ENCODE results near the gene PNMT. TPM values are rescaled to one million over a fixed set of nuclear protein-coding genes. Genes with fewer than 3 reads are reported as not detected.
A peak's percentile ranks its signal among the peaks of the same experiment; 100 is the strongest.

Gene PNMT
- polyA plus RNA-seq, 2 donors: 1.8 to 2.2 TPM

GRCh38 chr17:39633570-39634183 is 34.6 kb upstream of the PNMT start:
- WGBS, 2 donors: 70 to 73% methylated on average over 8 of the region's 8 CpGs
- peaks cover 0 to 4% of the 10 kb centered on the region in 2 donors for H3K4me1 ChIP-seq (ENCODE audit: control insufficient read depth in 2 of 2, insufficient read depth in 2 of 2, low read length in 1 of 2)
- H3K27ac ChIP-seq (ENCODE audit: low read depth in 2 of 2, low read length in 1 of 2): no peak overlapping the region

GRCh38 chr17:39634384-39634871 is 33.8 kb upstream of the PNMT start:
- 45 to 52% methylated on average over 2 of the region's 2 CpGs for WGBS, 2 donors
- H3K4me3 ChIP-seq (ENCODE audit: low read depth in 1 of 2, low read length in 2 of 2): no peak overlapping the region
- no peaks in the 10 kb centered on the region for H3K27me3 ChIP-seq (ENCODE audit: control insufficient read depth in 1 of 2, insufficient read depth in 2 of 2, low read length in 2 of 2)
- H3K36me3 ChIP-seq (ENCODE audit: control insufficient read depth in 2 of 2, insufficient read depth in 2 of 2, low read length in 1 of 2): no peaks in the 10 kb centered on the region
- no peaks in the 10 kb centered on the region for H3K9me3 ChIP-seq (ENCODE audit: control insufficient read depth in 2 of 2, insufficient read depth in 1 of 2, low read depth in 1 of 2, low read length in 1 of 2)
- H3K4me1 ChIP-seq (ENCODE audit: control insufficient read depth in 2 of 2, insufficient read depth in 2 of 2, low read length in 1 of 2): peaks cover 0 to 4% of the 10 kb centered on the region in 2 donors
- no peak overlapping the region for H3K27ac ChIP-seq (ENCODE audit: low read depth in 2 of 2, low read length in 1 of 2)

More at GRCh38 chr17:39633570-39634183, 34.6 kb upstream of the PNMT start:
- no peaks in the 10 kb centered on the region for H3K36me3 ChIP-seq (ENCODE audit: control insufficient read depth in 2 of 2, insufficient read depth in 2 of 2, low read length in 1 of 2)
- no peaks in the 10 kb centered on the region for H3K27me3 ChIP-seq (ENCODE audit: control insufficient read depth in 1 of 2, insufficient read depth in 2 of 2, low read length in 2 of 2)
- H3K4me3 ChIP-seq (ENCODE audit: low read depth in 1 of 2, low read length in 2 of 2): no peak overlapping the region
- no peaks in the 10 kb centered on the region for H3K9me3 ChIP-seq (ENCODE audit: control insufficient read depth in 2 of 2, insufficient read depth in 1 of 2, low read depth in 1 of 2, low read length in 1 of 2)

GRCh38 chr17:39635614-39636176 is 32.6 kb upstream of the PNMT start:
- H3K27me3 ChIP-seq (ENCODE audit: control insufficient read depth in 1 of 2, insufficient read depth in 2 of 2, low read length in 2 of 2): no peaks in the 10 kb centered on the region
- H3K4me3 ChIP-seq (ENCODE audit: low read depth in 1 of 2, low read length in 2 of 2): no peak overlapping the region
- H3K36me3 ChIP-seq (ENCODE audit: control insufficient read depth in 2 of 2, insufficient read depth in 2 of 2, low read length in 1 of 2): no peaks in the 10 kb centered on the region
- H3K27ac ChIP-seq (ENCODE audit: low read depth in 2 of 2, low read length in 1 of 2): no peak overlapping the region
- no peaks in the 10 kb centered on the region for H3K9me3 ChIP-seq (ENCODE audit: control insufficient read depth in 2 of 2, insufficient read depth in 1 of 2, low read depth in 1 of 2, low read length in 1 of 2)
- H3K4me1 ChIP-seq (ENCODE audit: control insufficient read depth in 2 of 2, insufficient read depth in 2 of 2, low read length in 1 of 2): peaks cover 0 to 4% of the 10 kb centered on the region in 2 donors
- WGBS, 2 donors: 87 to 90% methylated on average over 7 to 8 of the region's 8 CpGs

GRCh38 chr17:39636587-39636926 is 31.7 kb upstream of the PNMT start:
- whole genome bisulfite sequencing, 2 donors: 19 to 26% methylated on average over 6 of the region's 6 CpGs
- Histone ChIP-seq H3K27ac (ENCODE audit: low read depth in 2 of 2, low read length in 1 of 2) (peak overlapping the region; percentile 78 to 93), H3K4me3 (ENCODE audit: low read depth in 1 of 2, low read length in 2 of 2) (peak overlapping the region; percentile 91 to 93), H3K36me3 (ENCODE audit: control insufficient read depth in 2 of 2, insufficient read depth in 2 of 2, low read length in 1 of 2) (no peaks in the 10 kb centered on the region), H3K27me3 (ENCODE audit: control insufficient read depth in 1 of 2, insufficient read depth in 2 of 2, low read length in 2 of 2) (no peaks in the 10 kb centered on the region), H3K9me3 (ENCODE audit: control insufficient read depth in 2 of 2, insufficient read depth in 1 of 2, low read depth in 1 of 2, low read length in 1 of 2) (no peaks in the 10 kb centered on the region), H3K4me1 (ENCODE audit: control insufficient read depth in 2 of 2, insufficient read depth in 2 of 2, low read length in 1 of 2) (peaks cover 0 to 7% of the 10 kb centered on the region in 2 donors)

- 0 to 1% methylated on average over 52 to 69 of the region's 69 CpGs for WGBS, 2 donors
- peaks cover 0 to 7% of the 10 kb centered on the region in 2 donors for H3K4me1 ChIP-seq (ENCODE audit: control insufficient read depth in 2 of 2, insufficient read depth in 2 of 2, low read length in 1 of 2)
- H3K9me3 ChIP-seq (ENCODE audit: control insufficient read depth in 2 of 2, insufficient read depth in 1 of 2, low read depth in 1 of 2, low read length in 1 of 2): no peaks in the 10 kb centered on the region
- no peaks in the 10 kb centered on the region for H3K36me3 ChIP-seq (ENCODE audit: control insufficient read depth in 2 of 2, insufficient read depth in 2 of 2, low read length in 1 of 2)
- peak within 1 kb of the TSS; percentile 91 to 93 for H3K4me3 ChIP-seq (ENCODE audit: low read depth in 1 of 2, low read length in 2 of 2)
- no peaks in the 10 kb centered on the region for H3K27me3 ChIP-seq (ENCODE audit: control insufficient read depth in 1 of 2, insufficient read depth in 2 of 2, low read length in 2 of 2)
- peak within 1 kb of the TSS; percentile 78 to 93 for H3K27ac ChIP-seq (ENCODE audit: low read depth in 2 of 2, low read length in 1 of 2)
Observed at GRCh38 chr17:39636927-39637736, 31.1 kb upstream of the PNMT start, which contains the start of gene STARD3. TSS of gene STARD3 (plus strand) at chr17:39637144. CDS start at chr17:39653532, 16,388 bp downstream.

GRCh38 chr17:39638317-39638716 is 29.9 kb upstream of the PNMT start:
- no peaks in the 10 kb centered on the region for H3K36me3 ChIP-seq (ENCODE audit: control insufficient read depth in 2 of 2, insufficient read depth in 2 of 2, low read length in 1 of 2)
- H3K4me3 ChIP-seq (ENCODE audit: low read depth in 1 of 2, low read length in 2 of 2): no peak overlapping the region
- WGBS, 2 donors: 90 to 91% methylated on average over 7 of the region's 7 CpGs
- peaks cover 3 to 14% of the 10 kb centered on the region in 2 donors for H3K4me1 ChIP-seq (ENCODE audit: control insufficient read depth in 2 of 2, insufficient read depth in 2 of 2, low read length in 1 of 2)
- no peaks in the 10 kb centered on the region for H3K9me3 ChIP-seq (ENCODE audit: control insufficient read depth in 2 of 2, insufficient read depth in 1 of 2, low read depth in 1 of 2, low read length in 1 of 2)
- no peaks in the 10 kb centered on the region for H3K27me3 ChIP-seq (ENCODE audit: control insufficient read depth in 1 of 2, insufficient read depth in 2 of 2, low read length in 2 of 2)
- no peak overlapping the region for H3K27ac ChIP-seq (ENCODE audit: low read depth in 2 of 2, low read length in 1 of 2)

- no peak overlapping the region for H3K4me3 ChIP-seq (ENCODE audit: low read depth in 1 of 2, low read length in 2 of 2)
- H3K36me3 ChIP-seq (ENCODE audit: control insufficient read depth in 2 of 2, insufficient read depth in 2 of 2, low read length in 1 of 2): no peaks in the 10 kb centered on the region
- no peaks in the 10 kb centered on the region for H3K9me3 ChIP-seq (ENCODE audit: control insufficient read depth in 2 of 2, insufficient read depth in 1 of 2, low read depth in 1 of 2, low read length in 1 of 2)
- WGBS, 2 donors: 86 to 87% methylated on average over 2 of the region's 2 CpGs
- H3K27ac ChIP-seq (ENCODE audit: low read depth in 2 of 2, low read length in 1 of 2): no peak overlapping the region
- no peaks in the 10 kb centered on the region for H3K27me3 ChIP-seq (ENCODE audit: control insufficient read depth in 1 of 2, insufficient read depth in 2 of 2, low read length in 2 of 2)
- peaks cover 4 to 17% of the 10 kb centered on the region in 2 donors for H3K4me1 ChIP-seq (ENCODE audit: control insufficient read depth in 2 of 2, insufficient read depth in 2 of 2, low read length in 1 of 2)
Observed at GRCh38 chr17:39639043-39639442, 29.2 kb upstream of the PNMT start.

GRCh38 chr17:39639566-39640458 is 28.4 kb upstream of the PNMT start:
- Histone ChIP-seq H3K27me3 (ENCODE audit: control insufficient read depth in 1 of 2, insufficient read depth in 2 of 2, low read length in 2 of 2) (no peaks in the 10 kb centered on the region), H3K4me1 (ENCODE audit: control insufficient read depth in 2 of 2, insufficient read depth in 2 of 2, low read length in 1 of 2) (peaks cover 6 to 17% of the 10 kb centered on the region in 2 donors), H3K36me3 (ENCODE audit: control insufficient read depth in 2 of 2, insufficient read depth in 2 of 2, low read length in 1 of 2) (no peaks in the 10 kb centered on the region), H3K4me3 (ENCODE audit: low read depth in 1 of 2, low read length in 2 of 2) (no peak overlapping the region), H3K27ac (ENCODE audit: low read depth in 2 of 2, low read length in 1 of 2) (no peak overlapping the region), H3K9me3 (ENCODE audit: control insufficient read depth in 2 of 2, insufficient read depth in 1 of 2, low read depth in 1 of 2, low read length in 1 of 2) (no peaks in the 10 kb centered on the region)
- WGBS, 2 donors: 83 to 87% methylated on average over 11 of the region's 11 CpGs

- Histone ChIP-seq H3K27me3 (ENCODE audit: control insufficient read depth in 1 of 2, insufficient read depth in 2 of 2, low read length in 2 of 2) (no peaks in the 10 kb centered on the region), H3K4me3 (ENCODE audit: low read depth in 1 of 2, low read length in 2 of 2) (no peak overlapping the region), H3K9me3 (ENCODE audit: control insufficient read depth in 2 of 2, insufficient read depth in 1 of 2, low read depth in 1 of 2, low read length in 1 of 2) (no peaks in the 10 kb centered on the region), H3K36me3 (ENCODE audit: control insufficient read depth in 2 of 2, insufficient read depth in 2 of 2, low read length in 1 of 2) (no peaks in the 10 kb centered on the region), H3K4me1 (ENCODE audit: control insufficient read depth in 2 of 2, insufficient read depth in 2 of 2, low read length in 1 of 2) (peaks cover 7 to 17% of the 10 kb centered on the region in 2 donors), H3K27ac (ENCODE audit: low read depth in 2 of 2, low read length in 1 of 2) (no peak overlapping the region)
- WGBS, 2 donors: 43 to 54% methylated on average over 3 to 4 of the region's 4 CpGs
Observed at GRCh38 chr17:39640591-39641031, 27.6 kb upstream of the PNMT start.

Data from esophagus (tissue), 2 donors.